Posterior vena cava (tissue), 2 donors: ENCODE data around the gene PSORS1C2. TPM values are rescaled to one million over a fixed set of nuclear protein-coding genes. Genes with fewer than 3 reads are reported as not detected.

Source experiments
- DNase-seq: peaks from one replicate; pipeline ENCODE4 v3.0.0-alpha.2; 2020; ENCODE audit warnings: low spot score
- intact Hi-C, 2 donors: fragments of 100-400 bp; cut with DNase I; formaldehyde crosslinking; loops; one replicate each; pipeline versions ENCODE4 v1.14.1 to v1.14.2; 2022 to 2023
- total RNA-seq, 2 donors: library from RNA; stranded (reverse); fragmentation: NEBNext Ultra II Directional; extraction: Animal tissue kit (Norgen Biotek cat#: 25700); gene quantifications; one replicate each; pipeline ENCODE4 v1.2.1, GENCODE V29; 2021
- donor health status: DM: yes; HTN: yes; CAD: no.
- donor health status: DM: yes; HTN: yes; CAD: no.

The PSORS1C2 gene
- total RNA-seq, 2 donors from 2014 or later = not detected

GRCh38 chr6:31092769-31093505 is 45.9 kb downstream of the PSORS1C2 start:
- intact Hi-C loops = loop anchor here in 1 of 2 donors (10.0 kb wide), 1 partner anchor 428 kb away; no protein-coding TSS in a partner anchor
- DNase-seq = no peak

- no peak for DNase-seq
- intact Hi-C loops = loop anchor here in 1 of 2 donors (10.0 kb wide), 1 partner anchor 427 kb away; no protein-coding TSS in a partner anchor
These were observed 46.6 kb downstream of the PSORS1C2 start for GRCh38 chr6:31092238-31092637.

DNA sequence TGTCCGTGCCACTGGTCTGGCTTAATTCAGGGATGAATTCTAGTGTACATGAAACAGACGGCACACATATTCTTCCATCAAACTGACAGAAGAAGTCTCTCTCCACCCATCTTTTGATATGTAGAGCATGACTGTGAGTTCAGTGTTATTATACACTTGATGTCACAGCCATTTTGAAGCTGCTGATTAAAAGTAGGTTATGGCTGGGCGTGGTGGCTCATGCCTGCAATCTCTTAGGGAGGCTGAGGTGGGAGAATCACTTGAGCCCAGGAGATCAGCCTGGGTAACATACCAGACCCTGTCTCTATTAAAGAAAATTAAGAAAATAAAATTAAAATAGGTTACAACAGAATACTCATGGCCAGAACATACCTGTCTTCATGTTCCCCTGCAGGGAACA is 47.2 kb downstream of the PSORS1C2 start:
- intact Hi-C loops = loop anchor here in 1 of 2 donors (10.0 kb wide), 1 partner anchor 427 kb away; no protein-coding TSS in a partner anchor
- DNase-seq = no peak

GRCh38 chr6:31090973-31091364 is 47.9 kb downstream of the PSORS1C2 start:
- no peak for DNase-seq
- intact Hi-C loops = loop anchor here in 1 of 2 donors (10.0 kb wide), 1 partner anchor 426 kb away; no protein-coding TSS in a partner anchor

DNA sequence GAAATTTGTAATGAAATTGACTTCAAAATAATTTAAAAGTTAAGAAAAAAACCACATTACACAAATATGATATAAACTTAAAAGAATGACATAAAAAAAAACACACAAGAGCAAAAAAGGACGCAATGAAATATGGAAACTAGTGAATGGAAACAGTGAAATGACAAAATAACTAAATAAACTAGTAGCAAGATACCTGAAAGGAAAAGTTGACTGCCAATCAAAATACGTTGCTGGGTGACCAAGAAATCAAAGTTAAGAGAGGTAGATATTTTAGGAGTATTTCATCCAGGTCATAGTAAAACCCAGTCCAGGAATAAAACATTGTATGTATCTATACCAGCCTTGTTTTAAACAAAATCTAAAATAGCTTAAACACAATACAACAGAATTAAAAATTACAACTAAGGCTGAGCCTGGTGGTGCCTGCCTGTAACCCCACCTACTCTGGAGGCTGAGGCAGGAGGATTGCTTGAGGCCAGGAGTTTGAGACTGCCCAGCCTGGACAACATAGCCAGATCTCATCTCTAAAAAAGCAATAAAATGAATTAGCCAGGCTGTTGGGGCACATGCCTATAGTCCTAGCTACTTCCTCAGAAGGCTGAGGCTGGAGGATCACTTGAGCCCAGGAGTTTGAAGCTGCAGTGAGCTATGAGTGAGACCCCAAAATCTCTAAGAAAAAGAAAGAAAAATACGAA is 48.4 kb downstream of the PSORS1C2 start:
- intact Hi-C loops = loop anchor here in 1 of 2 donors (10.0 kb wide), 1 partner anchor 426 kb away; no protein-coding TSS in a partner anchor
- no peak for DNase-seq

Other genes starting within 250 kb of the PSORS1C2 start
- gene GTF2H4, start 230.9 kb downstream of the PSORS1C2 start, total RNA-seq = 10 to 100 TPM; 27.2 to 37.8 TPM
- gene VARS2, start 224.8 kb downstream of the PSORS1C2 start, total RNA-seq = 10 to 100 TPM; 13.8 to 17.8 TPM
- under 1 TPM in 1 of 2 donors, not detected in 1; 0.29 TPM for gene SFTA2, start 206.9 kb downstream of the PSORS1C2 start, total RNA-seq
- not detected for gene MUCL3, start 198.1 kb downstream of the PSORS1C2 start, total RNA-seq
- gene MUC21, start 155.3 kb downstream of the PSORS1C2 start, total RNA-seq = not detected
- not detected for gene MUC22, start 128.6 kb downstream of the PSORS1C2 start, total RNA-seq
- not detected for gene C6orf15, start 26.5 kb downstream of the PSORS1C2 start, total RNA-seq
- gene PSORS1C1, start 24.3 kb downstream of the PSORS1C2 start, total RNA-seq = 1 to 10 TPM; 1.9 to 2.1 TPM
- not detected for gene CDSN, start 18.6 kb downstream of the PSORS1C2 start, total RNA-seq
- 10 to 100 TPM in 1 of 2 donors, 1 to 10 TPM in 1; 9.6 to 13.4 TPM for gene CCHCR1, start 18.7 kb upstream of the PSORS1C2 start, total RNA-seq
- gene TCF19, start 19.5 kb upstream of the PSORS1C2 start, total RNA-seq = 1 to 10 TPM; 3.0 to 4.8 TPM
- gene POU5F1, start 31.6 kb upstream of the PSORS1C2 start, total RNA-seq = not detected
- gene HLA-C, start 133.0 kb upstream of the PSORS1C2 start, total RNA-seq = 100 to 1,000 TPM; 410 to 411 TPM
- gene HLA-B, start 218.1 kb upstream of the PSORS1C2 start, total RNA-seq = 100 to 1,000 TPM; 525 to 620 TPM